ENCODE results near the gene PLEKHM3.

DNA sequence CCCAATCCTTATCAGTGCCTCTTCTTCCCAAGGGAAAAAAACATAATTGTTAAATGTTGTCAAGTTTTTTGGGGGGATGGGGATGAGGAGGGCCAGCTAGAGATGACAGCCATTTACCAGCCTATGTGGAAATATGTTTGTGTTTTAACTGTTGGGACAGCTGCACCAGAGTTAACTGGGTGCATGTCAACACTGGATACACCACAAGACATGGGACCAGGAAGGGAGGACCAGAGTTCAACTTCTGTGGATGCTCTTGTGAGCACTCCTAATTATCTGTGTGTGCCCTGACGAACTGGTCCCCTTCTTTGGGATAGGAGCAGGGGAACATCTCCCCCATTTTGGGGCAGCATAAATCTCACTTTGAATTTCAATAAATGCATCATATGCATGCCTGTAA is 189.5 kb downstream of the PLEKHM3 start:
- TF ChIP-seq EP300 (IDR thresholded peaks at IDR 0.05; ENCODE audit: low read depth in 2 of 2, low read length in 2 of 2) (peak in 1 of 2 experiments; percentile 71; a peak in 1 of 4 replicates), EP300 (CRISPR knock-in tag; IDR thresholded peaks at IDR 0.05; ENCODE audit: borderline replicate concordance) (0 out of 2 replicates have a peak, but pooled peaks have one; percentile 19), SRF (IDR thresholded peaks at IDR 0.05; ENCODE audit: low read depth, low read length) (no peak), EZH2 (conservative IDR thresholded peaks at IDR 0.05; ENCODE audit: low read depth, low read length) (no peak), ZBTB21 (CRISPR knock-in tag; IDR thresholded peaks at IDR 0.05) (no peak), ERF (CRISPR knock-in tag; IDR thresholded peaks at IDR 0.05) (no peak), FOSL1 (CRISPR knock-in tag; IDR thresholded peaks at IDR 0.05; ENCODE audit: borderline replicate concordance) (no peak), KLF6 (CRISPR knock-in tag; IDR thresholded peaks at IDR 0.05) (no peak)
- TF ChIP-seq, protein P1, sequence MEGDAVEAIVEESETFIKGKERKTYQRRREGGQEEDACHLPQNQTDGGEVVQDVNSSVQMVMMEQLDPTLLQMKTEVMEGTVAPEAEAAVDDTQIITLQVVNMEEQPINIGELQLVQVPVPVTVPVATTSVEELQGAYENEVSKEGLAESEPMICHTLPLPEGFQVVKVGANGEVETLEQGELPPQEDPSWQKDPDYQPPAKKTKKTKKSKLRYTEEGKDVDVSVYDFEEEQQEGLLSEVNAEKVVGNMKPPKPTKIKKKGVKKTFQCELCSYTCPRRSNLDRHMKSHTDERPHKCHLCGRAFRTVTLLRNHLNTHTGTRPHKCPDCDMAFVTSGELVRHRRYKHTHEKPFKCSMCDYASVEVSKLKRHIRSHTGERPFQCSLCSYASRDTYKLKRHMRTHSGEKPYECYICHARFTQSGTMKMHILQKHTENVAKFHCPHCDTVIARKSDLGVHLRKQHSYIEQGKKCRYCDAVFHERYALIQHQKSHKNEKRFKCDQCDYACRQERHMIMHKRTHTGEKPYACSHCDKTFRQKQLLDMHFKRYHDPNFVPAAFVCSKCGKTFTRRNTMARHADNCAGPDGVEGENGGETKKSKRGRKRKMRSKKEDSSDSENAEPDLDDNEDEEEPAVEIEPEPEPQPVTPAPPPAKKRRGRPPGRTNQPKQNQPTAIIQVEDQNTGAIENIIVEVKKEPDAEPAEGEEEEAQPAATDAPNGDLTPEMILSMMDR (CRISPR knock-in tag; IDR thresholded peaks at IDR 0.05) = no peak
- TF ChIP-seq, protein P2, sequence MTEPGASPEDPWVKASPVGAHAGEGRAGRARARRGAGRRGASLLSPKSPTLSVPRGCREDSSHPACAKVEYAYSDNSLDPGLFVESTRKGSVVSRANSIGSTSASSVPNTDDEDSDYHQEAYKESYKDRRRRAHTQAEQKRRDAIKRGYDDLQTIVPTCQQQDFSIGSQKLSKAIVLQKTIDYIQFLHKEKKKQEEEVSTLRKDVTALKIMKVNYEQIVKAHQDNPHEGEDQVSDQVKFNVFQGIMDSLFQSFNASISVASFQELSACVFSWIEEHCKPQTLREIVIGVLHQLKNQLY (CRISPR knock-in tag; IDR thresholded peaks at IDR 0.05) = no peak
- TF ChIP-seq, protein P3, sequence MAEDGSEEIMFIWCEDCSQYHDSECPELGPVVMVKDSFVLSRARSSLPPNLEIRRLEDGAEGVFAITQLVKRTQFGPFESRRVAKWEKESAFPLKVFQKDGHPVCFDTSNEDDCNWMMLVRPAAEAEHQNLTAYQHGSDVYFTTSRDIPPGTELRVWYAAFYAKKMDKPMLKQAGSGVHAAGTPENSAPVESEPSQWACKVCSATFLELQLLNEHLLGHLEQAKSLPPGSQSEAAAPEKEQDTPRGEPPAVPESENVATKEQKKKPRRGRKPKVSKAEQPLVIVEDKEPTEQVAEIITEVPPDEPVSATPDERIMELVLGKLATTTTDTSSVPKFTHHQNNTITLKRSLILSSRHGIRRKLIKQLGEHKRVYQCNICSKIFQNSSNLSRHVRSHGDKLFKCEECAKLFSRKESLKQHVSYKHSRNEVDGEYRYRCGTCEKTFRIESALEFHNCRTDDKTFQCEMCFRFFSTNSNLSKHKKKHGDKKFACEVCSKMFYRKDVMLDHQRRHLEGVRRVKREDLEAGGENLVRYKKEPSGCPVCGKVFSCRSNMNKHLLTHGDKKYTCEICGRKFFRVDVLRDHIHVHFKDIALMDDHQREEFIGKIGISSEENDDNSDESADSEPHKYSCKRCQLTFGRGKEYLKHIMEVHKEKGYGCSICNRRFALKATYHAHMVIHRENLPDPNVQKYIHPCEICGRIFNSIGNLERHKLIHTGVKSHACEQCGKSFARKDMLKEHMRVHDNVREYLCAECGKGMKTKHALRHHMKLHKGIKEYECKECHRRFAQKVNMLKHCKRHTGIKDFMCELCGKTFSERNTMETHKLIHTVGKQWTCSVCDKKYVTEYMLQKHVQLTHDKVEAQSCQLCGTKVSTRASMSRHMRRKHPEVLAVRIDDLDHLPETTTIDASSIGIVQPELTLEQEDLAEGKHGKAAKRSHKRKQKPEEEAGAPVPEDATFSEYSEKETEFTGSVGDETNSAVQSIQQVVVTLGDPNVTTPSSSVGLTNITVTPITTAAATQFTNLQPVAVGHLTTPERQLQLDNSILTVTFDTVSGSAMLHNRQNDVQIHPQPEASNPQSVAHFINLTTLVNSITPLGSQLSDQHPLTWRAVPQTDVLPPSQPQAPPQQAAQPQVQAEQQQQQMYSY (CRISPR knock-in tag; IDR thresholded peaks at IDR 0.05) = no peak
- TF ChIP-seq, protein P4, sequence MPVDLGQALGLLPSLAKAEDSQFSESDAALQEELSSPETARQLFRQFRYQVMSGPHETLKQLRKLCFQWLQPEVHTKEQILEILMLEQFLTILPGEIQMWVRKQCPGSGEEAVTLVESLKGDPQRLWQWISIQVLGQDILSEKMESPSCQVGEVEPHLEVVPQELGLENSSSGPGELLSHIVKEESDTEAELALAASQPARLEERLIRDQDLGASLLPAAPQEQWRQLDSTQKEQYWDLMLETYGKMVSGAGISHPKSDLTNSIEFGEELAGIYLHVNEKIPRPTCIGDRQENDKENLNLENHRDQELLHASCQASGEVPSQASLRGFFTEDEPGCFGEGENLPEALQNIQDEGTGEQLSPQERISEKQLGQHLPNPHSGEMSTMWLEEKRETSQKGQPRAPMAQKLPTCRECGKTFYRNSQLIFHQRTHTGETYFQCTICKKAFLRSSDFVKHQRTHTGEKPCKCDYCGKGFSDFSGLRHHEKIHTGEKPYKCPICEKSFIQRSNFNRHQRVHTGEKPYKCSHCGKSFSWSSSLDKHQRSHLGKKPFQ (CRISPR knock-in tag; IDR thresholded peaks at IDR 0.05; ENCODE audit: insufficient replicate concordance) = no peak
- TF ChIP-seq, protein P5, sequence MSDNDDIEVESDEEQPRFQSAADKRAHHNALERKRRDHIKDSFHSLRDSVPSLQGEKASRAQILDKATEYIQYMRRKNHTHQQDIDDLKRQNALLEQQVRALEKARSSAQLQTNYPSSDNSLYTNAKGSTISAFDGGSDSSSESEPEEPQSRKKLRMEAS (IDR thresholded peaks at IDR 0.05) = no peak

All from HepG2 (cell line).